CD4-positive, CD25-positive, alpha-beta regulatory T cell (primary cell): ENCODE measurements around the gene ASCC3. TPM values are rescaled to one million over a fixed set of nuclear protein-coding genes. Genes with fewer than 3 reads are reported as not detected.

Experiments
- ATAC-seq, 2 donors: fragments of 150-1000 bp; cut with Tn5 transposase; one replicate each; pipeline ENCODE4 v1.10.0; 2021; ENCODE audit warnings: low read depth in 2 of 2, moderate number of reproducible peaks in 2 of 2, moderate library complexity in 1 of 2
- DNase-seq, 3 donors: peaks; one replicate each; pipeline versions ENCODE4 v3.0.0 to v3.0.0-alpha.2; 2012 to 2022; ENCODE audit warnings: mixed read lengths in 1 of 3
- H3K27ac ChIP-seq: one replicate; pipeline ENCODE4 v1.7.0; 2013; ENCODE audit warnings: mild to moderate bottlenecking, low read length; ENCODE audit not compliant: insufficient read depth, poor library complexity, severe bottlenecking
- H3K27me3 ChIP-seq: one replicate; pipeline ENCODE4 v1.7.0; 2013; ENCODE audit warnings: low read length; ENCODE audit not compliant: control insufficient read depth, insufficient read depth
- H3K36me3 ChIP-seq: one replicate; pipeline ENCODE4 v1.7.0; 2013; ENCODE audit warnings: mild to moderate bottlenecking, low read length, moderate library complexity; ENCODE audit not compliant: control insufficient read depth, insufficient read depth
- H3K4me1 ChIP-seq: 2 replicates; pipeline ENCODE4 v1.7.0; 2013; ENCODE audit warnings: mild to moderate bottlenecking, low read length; ENCODE audit not compliant: insufficient read depth, control insufficient read depth, poor library complexity, severe bottlenecking
- H3K4me3 ChIP-seq: one replicate; pipeline ENCODE4 v1.7.0; 2013; ENCODE audit warnings: low read depth, mild to moderate bottlenecking, low read length, moderate library complexity
- H3K9me3 ChIP-seq, 2 experiments: 1 replicate in 1 of 2; 2 replicates in 1 of 2; pipeline ENCODE4 v1.7.0; 2013; ENCODE audit warnings: low read length in 2 of 2, mild to moderate bottlenecking in 1 of 2, moderate library complexity in 1 of 2; ENCODE audit not compliant: control insufficient read depth in 2 of 2
- H3K27ac Mint-ChIP-seq, 3 donors: one replicate each; pipeline ENCODE4 v1.8.0; 2020 to 2022; ENCODE audit warnings: mild to moderate bottlenecking in 3 of 3, mixed read lengths in 3 of 3, moderate library complexity in 2 of 3
- H3K27me3 Mint-ChIP-seq: one replicate; pipeline ENCODE4 v1.8.0; 2022; ENCODE audit warnings: mild to moderate bottlenecking, mixed read lengths
- H3K36me3 Mint-ChIP-seq: one replicate; pipeline ENCODE4 v1.8.0; 2020; ENCODE audit warnings: mixed read lengths
- H3K4me1 Mint-ChIP-seq, 4 donors: one replicate each; pipeline ENCODE4 v1.8.0; 2020 to 2022; ENCODE audit warnings: mixed read lengths in 4 of 4, mild to moderate bottlenecking in 1 of 4
- H3K4me3 Mint-ChIP-seq, 4 donors: one replicate each; pipeline ENCODE4 v1.8.0; 2020 to 2022; ENCODE audit warnings: mild to moderate bottlenecking in 4 of 4, mixed read lengths in 4 of 4, moderate library complexity in 3 of 4
- H3K9me3 Mint-ChIP-seq, 7 donors: one replicate each; pipeline ENCODE4 v1.8.0; 2020 to 2022; ENCODE audit warnings: mixed read lengths in 7 of 7, mild to moderate bottlenecking in 3 of 7, moderate library complexity in 2 of 7
- polyA plus RNA-seq, 4 donors: library from polyadenylated mRNA; unstranded; fragments of 300-500 nt; fragmentation: Illumina TruSeq; gene quantifications; one replicate each; pipeline ENCODE4 v1.2.3, GENCODE V29; 2021
- total RNA-seq: library from RNA; stranded (reverse); gene quantifications from one replicate; pipeline ENCODE4 v1.2.3, GENCODE V29; 2022

ASCC3 gene
- total and polyA plus RNA-seq, 5 donors from 2014 or later = 22.6 to 51.2 (median 29.2) TPM

GRCh38 chr6:100549406-100550167, 331.5 kb downstream of the ASCC3 start:
- H3K36me3 ChIP-seq = peaks cover 2% of the 10 kb centered on the region
- H3K4me3 Mint-ChIP-seq = no peak overlapping the region
- H3K4me1 Mint-ChIP-seq = peaks cover 0 to 13% (median 6%) of the 10 kb centered on the region in 4 donors
- no peak overlapping the region for H3K27ac ChIP-seq
- H3K4me3 ChIP-seq = no peak overlapping the region
- no peaks in the 10 kb centered on the region for H3K4me1 ChIP-seq
- H3K36me3 Mint-ChIP-seq = peaks cover 19% of the 10 kb centered on the region
- no peaks in the 10 kb centered on the region for H3K9me3 ChIP-seq
- peaks cover 0 to 2% (median 0%) of the 10 kb centered on the region in 7 donors for H3K9me3 Mint-ChIP-seq
- H3K27me3 Mint-ChIP-seq = no peaks in the 10 kb centered on the region
- no peaks in the 10 kb centered on the region for H3K27me3 ChIP-seq
- H3K27ac Mint-ChIP-seq = no peak overlapping the region
- ATAC-seq = no peak
- no peak for DNase-seq

GRCh38 chr6:100538086-100538485, 343.0 kb downstream of the ASCC3 start:
- H3K27me3 ChIP-seq = no peaks in the 10 kb centered on the region
- no peak for ATAC-seq
- Mint-ChIP-seq H3K9me3 (peaks cover 0 to 8% (median 2%) of the 10 kb centered on the region in 7 donors), H3K27me3 (no peaks in the 10 kb centered on the region), H3K4me3 (no peak overlapping the region), H3K4me1 (peaks cover 0 to 20% (median 4%) of the 10 kb centered on the region in 4 donors), H3K27ac (no peak overlapping the region), H3K36me3 (peaks cover 52% of the 10 kb centered on the region)
- H3K36me3 ChIP-seq = peaks cover 32% of the 10 kb centered on the region
- no peak overlapping the region for H3K27ac ChIP-seq
- DNase-seq = no peak
- H3K9me3 ChIP-seq = peaks cover 0 to 2% of the 10 kb centered on the region in 2 experiments
- H3K4me1 ChIP-seq = no peaks in the 10 kb centered on the region
- no peak overlapping the region for H3K4me3 ChIP-seq

GRCh38 chr6:100518588-100518987, 362.5 kb downstream of the ASCC3 start:
- Histone ChIP-seq H3K4me3 (no peak overlapping the region), H3K36me3 (peaks cover 6% of the 10 kb centered on the region), H3K4me1 (no peaks in the 10 kb centered on the region), H3K27ac (no peak overlapping the region), H3K27me3 (no peaks in the 10 kb centered on the region), H3K9me3 (no peaks in the 10 kb centered on the region)
- H3K36me3 Mint-ChIP-seq = peaks cover 35% of the 10 kb centered on the region
- H3K27me3 Mint-ChIP-seq = no peaks in the 10 kb centered on the region
- DNase-seq (no peak), ATAC-seq (no peak)
- H3K4me1 Mint-ChIP-seq = peaks cover 0 to 6% (median 2%) of the 10 kb centered on the region in 4 donors
- H3K4me3 Mint-ChIP-seq = no peak overlapping the region
- H3K9me3 Mint-ChIP-seq = no peaks in the 10 kb centered on the region
- H3K27ac Mint-ChIP-seq = no peak overlapping the region

- Histone ChIP-seq H3K36me3 (peaks cover 11% of the 10 kb centered on the region), H3K27me3 (no peaks in the 10 kb centered on the region), H3K9me3 (no peaks in the 10 kb centered on the region), H3K4me3 (no peak overlapping the region), H3K4me1 (no peaks in the 10 kb centered on the region), H3K27ac (no peak overlapping the region)
- no peaks in the 10 kb centered on the region for H3K27me3 Mint-ChIP-seq
- H3K4me3 Mint-ChIP-seq = no peak overlapping the region
- H3K4me1 Mint-ChIP-seq = peaks cover 0 to 6% (median 2%) of the 10 kb centered on the region in 4 donors
- no peak for ATAC-seq
- H3K36me3 Mint-ChIP-seq = peaks cover 41% of the 10 kb centered on the region
- no peak overlapping the region for H3K27ac Mint-ChIP-seq
- no peaks in the 10 kb centered on the region for H3K9me3 Mint-ChIP-seq
- DNase-seq = no peak
These were observed 363.5 kb downstream of the ASCC3 start for GRCh38 chr6:100517633-100518032.

- Mint-ChIP-seq H3K27me3 (no peaks in the 10 kb centered on the region), H3K4me1 (peaks cover 0 to 6% (median 2%) of the 10 kb centered on the region in 4 donors), H3K4me3 (no peak overlapping the region), H3K9me3 (no peaks in the 10 kb centered on the region), H3K36me3 (peaks cover 43% of the 10 kb centered on the region), H3K27ac (no peak overlapping the region)
- DNase-seq (no peak), ATAC-seq (no peak)
- H3K9me3 ChIP-seq = no peaks in the 10 kb centered on the region
- no peak overlapping the region for H3K27ac ChIP-seq
- no peaks in the 10 kb centered on the region for H3K27me3 ChIP-seq
- no peak overlapping the region for H3K4me3 ChIP-seq
- no peaks in the 10 kb centered on the region for H3K4me1 ChIP-seq
- peaks cover 17% of the 10 kb centered on the region for H3K36me3 ChIP-seq
These were observed 364.0 kb downstream of the ASCC3 start for GRCh38 chr6:100517106-100517505.

- H3K27me3 ChIP-seq = no peaks in the 10 kb centered on the region
- no peak for DNase-seq
- no peak for ATAC-seq
- H3K27ac ChIP-seq = no peak overlapping the region
- peaks cover 0 to 1% (median 0%) of the 10 kb centered on the region in 7 donors for H3K9me3 Mint-ChIP-seq
- H3K4me1 ChIP-seq = no peaks in the 10 kb centered on the region
- H3K36me3 Mint-ChIP-seq = peaks cover 55% of the 10 kb centered on the region
- no peak overlapping the region for H3K4me3 Mint-ChIP-seq
- H3K27me3 Mint-ChIP-seq = no peaks in the 10 kb centered on the region
- no peak overlapping the region for H3K4me3 ChIP-seq
- no peak overlapping the region for H3K27ac Mint-ChIP-seq
- peaks cover 0 to 3% (median 0%) of the 10 kb centered on the region in 4 donors for H3K4me1 Mint-ChIP-seq
- peaks cover 35% of the 10 kb centered on the region for H3K36me3 ChIP-seq
- H3K9me3 ChIP-seq = no peaks in the 10 kb centered on the region
These were observed 366.5 kb downstream of the ASCC3 start for GRCh38 chr6:100514660-100515059.

- Histone ChIP-seq H3K9me3 (no peaks in the 10 kb centered on the region), H3K27me3 (no peaks in the 10 kb centered on the region), H3K36me3 (peaks cover 51% of the 10 kb centered on the region), H3K4me1 (no peaks in the 10 kb centered on the region), H3K4me3 (no peak overlapping the region), H3K27ac (no peak overlapping the region)
- Mint-ChIP-seq H3K4me3 (no peak overlapping the region), H3K9me3 (peaks cover 0 to 1% (median 0%) of the 10 kb centered on the region in 7 donors), H3K4me1 (no peaks in the 10 kb centered on the region), H3K27me3 (no peaks in the 10 kb centered on the region), H3K27ac (no peak overlapping the region), H3K36me3 (peaks cover 58% of the 10 kb centered on the region)
- ATAC-seq (no peak), DNase-seq (no peak)
These were observed 368.8 kb downstream of the ASCC3 start for GRCh38 chr6:100512203-100512862.
